Measurements from ENCODE around the gene GLT1D1.

GLT1D1 gene

DNA sequence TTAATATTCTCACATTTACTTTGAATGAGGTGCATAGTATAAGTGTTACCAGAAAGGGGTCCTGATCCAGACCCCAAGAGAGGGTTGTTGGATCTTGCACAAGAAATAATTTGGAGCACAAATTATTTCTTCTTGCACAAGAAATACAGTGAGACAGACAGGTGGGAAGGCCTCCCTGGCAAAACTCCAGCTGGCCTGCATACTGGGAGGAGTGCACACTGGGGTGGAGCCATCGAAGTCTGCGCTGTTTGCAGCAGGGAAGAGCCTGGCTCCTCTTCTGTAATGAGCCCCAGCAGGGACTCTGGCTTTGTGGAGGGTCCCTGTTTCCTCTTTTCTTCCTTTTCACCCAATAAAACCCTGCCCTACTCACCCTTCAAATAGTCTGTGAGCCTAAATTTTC is 141.6 kb downstream of the GLT1D1 start:
- TF ChIP-seq HDGF (IDR thresholded peaks at IDR 0.05; ENCODE audit: borderline replicate concordance) (no peak), ARNT (IDR thresholded peaks at IDR 0.05) (no peak), BHLHE40 (IDR thresholded peaks at IDR 0.05; ENCODE audit: borderline replicate concordance) (no peak), NFRKB (IDR thresholded peaks at IDR 0.05) (no peak), L3MBTL2 (conservative IDR thresholded peaks at IDR 0.05) (no peak), FOXA1 (IDR thresholded peaks at IDR 0.05) (no peak), FOXK2 (IDR thresholded peaks at IDR 0.05) (no peak), TARDBP (IDR thresholded peaks at IDR 0.05) (no peak), LEF1 (IDR thresholded peaks at IDR 0.05; ENCODE audit: borderline replicate concordance) (no peak), SUZ12 (IDR thresholded peaks at IDR 0.05) (no peak), ZNF384 (IDR thresholded peaks at IDR 0.05) (no peak), FOXM1 (IDR thresholded peaks at IDR 0.05; ENCODE audit: borderline replicate concordance) (no peak), CTBP1 (IDR thresholded peaks at IDR 0.05; ENCODE audit: borderline replicate concordance) (no peak), ELF4 (IDR thresholded peaks at IDR 0.05) (no peak), SP1 (IDR thresholded peaks at IDR 0.05) (no peak)
- TF ChIP-seq, protein P1, sequence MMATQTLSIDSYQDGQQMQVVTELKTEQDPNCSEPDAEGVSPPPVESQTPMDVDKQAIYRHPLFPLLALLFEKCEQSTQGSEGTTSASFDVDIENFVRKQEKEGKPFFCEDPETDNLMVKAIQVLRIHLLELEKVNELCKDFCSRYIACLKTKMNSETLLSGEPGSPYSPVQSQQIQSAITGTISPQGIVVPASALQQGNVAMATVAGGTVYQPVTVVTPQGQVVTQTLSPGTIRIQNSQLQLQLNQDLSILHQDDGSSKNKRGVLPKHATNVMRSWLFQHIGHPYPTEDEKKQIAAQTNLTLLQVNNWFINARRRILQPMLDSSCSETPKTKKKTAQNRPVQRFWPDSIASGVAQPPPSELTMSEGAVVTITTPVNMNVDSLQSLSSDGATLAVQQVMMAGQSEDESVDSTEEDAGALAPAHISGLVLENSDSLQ (IDR thresholded peaks at IDR 0.05), result no peak
- ChIA-PET POLR2A (no interaction called here), CTCF (no interaction called here)
- DNase-seq (ENCODE audit: extremely low spot score), result no peak

DNA sequence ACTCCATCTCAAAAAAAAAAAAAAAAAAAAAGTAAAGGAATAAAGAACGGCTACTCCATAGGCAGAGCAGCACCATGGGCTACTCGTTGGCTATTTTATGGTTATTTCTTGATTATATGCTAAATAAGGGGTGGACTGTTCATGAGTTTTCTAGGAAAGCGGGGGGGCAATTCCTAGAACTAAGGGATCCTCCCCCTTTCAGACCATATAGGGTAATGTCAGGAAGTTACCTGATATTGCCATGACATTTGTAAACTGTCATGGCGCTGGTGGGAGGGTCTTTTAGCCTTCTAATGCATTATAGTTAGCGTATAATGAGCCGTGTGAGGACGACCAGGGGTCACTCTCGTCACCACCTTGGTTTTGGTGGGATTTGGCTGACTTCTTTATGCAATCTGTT is 142.3 kb downstream of the GLT1D1 start:
- TF ChIP-seq FOXM1 (IDR thresholded peaks at IDR 0.05; ENCODE audit: borderline replicate concordance) (no peak), L3MBTL2 (conservative IDR thresholded peaks at IDR 0.05) (no peak), FOXA1 (IDR thresholded peaks at IDR 0.05) (no peak), HDGF (IDR thresholded peaks at IDR 0.05; ENCODE audit: borderline replicate concordance) (no peak), ELF4 (IDR thresholded peaks at IDR 0.05) (no peak), LEF1 (IDR thresholded peaks at IDR 0.05; ENCODE audit: borderline replicate concordance) (no peak), FOXK2 (IDR thresholded peaks at IDR 0.05) (no peak)
- TF ChIP-seq, protein P1 (IDR thresholded peaks at IDR 0.05), result no peak
- ChIA-PET POLR2A (no interaction called here), CTCF (no interaction called here)
- no peak for DNase-seq (ENCODE audit: extremely low spot score)

DNA sequence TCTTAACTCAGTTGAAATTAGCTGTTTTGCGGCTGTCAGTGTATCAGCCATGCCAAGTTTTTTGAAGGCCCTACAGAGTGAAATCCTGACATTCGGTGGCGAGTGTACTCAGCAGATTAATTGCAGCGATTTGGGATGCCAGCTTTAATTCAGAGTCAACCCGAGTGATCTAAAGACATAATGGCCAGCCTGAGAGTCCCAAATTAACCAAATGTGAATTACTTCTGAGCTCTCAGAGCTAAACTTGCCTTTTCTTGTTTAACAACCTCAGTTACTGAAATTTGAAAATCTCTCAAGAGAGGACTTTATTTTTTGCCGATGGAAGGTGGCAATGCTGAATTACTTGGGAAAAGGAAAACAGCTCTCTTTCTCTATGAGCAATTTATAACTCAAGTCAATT is 148.5 kb downstream of the GLT1D1 start:
- no peak for DNase-seq (ENCODE audit: extremely low spot score)
- no peak for TF ChIP-seq FOXM1 (IDR thresholded peaks at IDR 0.05; ENCODE audit: borderline replicate concordance)
- TF ChIP-seq CTBP1 (IDR thresholded peaks at IDR 0.05; ENCODE audit: borderline replicate concordance), result no peak
- no peak for TF ChIP-seq FOXA1 (IDR thresholded peaks at IDR 0.05)
- no peak for TF ChIP-seq ZNF384 (IDR thresholded peaks at IDR 0.05)
- no peak for TF ChIP-seq HDGF (IDR thresholded peaks at IDR 0.05; ENCODE audit: borderline replicate concordance)
- TF ChIP-seq NFRKB (IDR thresholded peaks at IDR 0.05), result no peak
- no peak for TF ChIP-seq TARDBP (IDR thresholded peaks at IDR 0.05)
- no peak for TF ChIP-seq LEF1 (IDR thresholded peaks at IDR 0.05; ENCODE audit: borderline replicate concordance)
- TF ChIP-seq ELF4 (IDR thresholded peaks at IDR 0.05), result no peak
- no peak for TF ChIP-seq FOXK2 (IDR thresholded peaks at IDR 0.05)
- no peak for TF ChIP-seq ARNT (IDR thresholded peaks at IDR 0.05)
- TF ChIP-seq, protein P1 (IDR thresholded peaks at IDR 0.05), result no peak
- no peak for TF ChIP-seq L3MBTL2 (conservative IDR thresholded peaks at IDR 0.05)
- CTCF ChIA-PET, result no interaction called here
- POLR2A ChIA-PET, result no interaction called here

DNA sequence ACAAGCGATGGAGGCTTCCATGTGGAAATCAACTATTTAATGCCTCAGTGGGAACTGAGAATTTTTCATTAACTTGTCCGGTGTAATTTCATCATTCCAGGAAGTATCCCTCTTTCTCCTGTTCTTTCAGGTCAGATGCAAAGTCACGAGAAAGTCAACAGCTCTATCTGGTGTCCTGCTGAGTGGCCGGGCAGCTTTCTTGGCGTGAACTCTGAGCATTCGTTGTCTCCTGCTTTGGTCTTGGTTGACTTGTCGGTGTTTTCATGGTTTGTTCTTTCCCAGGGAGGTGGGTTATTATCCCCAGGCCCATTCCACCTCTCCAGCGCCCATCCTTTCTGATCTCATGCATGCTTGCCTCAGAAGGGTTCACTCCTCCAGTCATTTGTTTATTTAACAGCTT is 149.1 kb downstream of the GLT1D1 start:
- no peak for TF ChIP-seq NFRKB (IDR thresholded peaks at IDR 0.05)
- TF ChIP-seq, protein P1 (IDR thresholded peaks at IDR 0.05), result no peak
- no peak for TF ChIP-seq FOXM1 (IDR thresholded peaks at IDR 0.05; ENCODE audit: borderline replicate concordance)
- no peak for TF ChIP-seq BHLHE40 (IDR thresholded peaks at IDR 0.05; ENCODE audit: borderline replicate concordance)
- no peak for TF ChIP-seq L3MBTL2 (conservative IDR thresholded peaks at IDR 0.05)
- TF ChIP-seq ELF4 (IDR thresholded peaks at IDR 0.05), result no peak
- TF ChIP-seq ZNF384 (IDR thresholded peaks at IDR 0.05), result no peak
- no peak for TF ChIP-seq SUZ12 (IDR thresholded peaks at IDR 0.05)
- no peak for TF ChIP-seq CTBP1 (IDR thresholded peaks at IDR 0.05; ENCODE audit: borderline replicate concordance)
- DNase-seq (ENCODE audit: extremely low spot score), result no peak
- ChIA-PET CTCF (no interaction called here), POLR2A (no interaction called here)

DNA sequence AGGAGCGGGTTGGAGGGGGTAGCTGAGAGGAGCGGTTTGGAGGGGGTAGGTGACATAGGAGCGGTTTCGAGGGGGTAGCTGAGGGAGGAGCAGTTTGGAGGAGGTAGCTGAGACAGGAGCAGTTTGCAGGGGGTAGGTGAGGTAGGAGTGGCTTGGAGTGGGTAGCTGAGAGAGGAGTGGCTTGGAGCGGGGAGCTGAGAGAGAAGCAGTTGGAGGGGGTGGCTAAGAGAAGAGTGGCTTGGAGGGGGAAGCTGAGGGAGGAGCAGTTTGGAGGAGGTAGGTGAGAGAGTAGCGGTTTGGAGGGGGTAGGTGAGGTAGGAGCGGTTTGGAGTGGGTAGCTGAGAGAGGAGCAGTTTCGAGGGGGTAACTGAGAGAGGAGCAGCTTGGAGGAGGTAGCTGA is 152.1 kb downstream of the GLT1D1 start:
- POLR2A ChIA-PET, result no interaction called here
- no peak for DNase-seq (ENCODE audit: extremely low spot score)
- CTCF ChIA-PET, result no interaction called here
- TF ChIP-seq L3MBTL2 (conservative IDR thresholded peaks at IDR 0.05) (no peak), SUZ12 (IDR thresholded peaks at IDR 0.05) (no peak), ELF4 (IDR thresholded peaks at IDR 0.05) (no peak)

DNA sequence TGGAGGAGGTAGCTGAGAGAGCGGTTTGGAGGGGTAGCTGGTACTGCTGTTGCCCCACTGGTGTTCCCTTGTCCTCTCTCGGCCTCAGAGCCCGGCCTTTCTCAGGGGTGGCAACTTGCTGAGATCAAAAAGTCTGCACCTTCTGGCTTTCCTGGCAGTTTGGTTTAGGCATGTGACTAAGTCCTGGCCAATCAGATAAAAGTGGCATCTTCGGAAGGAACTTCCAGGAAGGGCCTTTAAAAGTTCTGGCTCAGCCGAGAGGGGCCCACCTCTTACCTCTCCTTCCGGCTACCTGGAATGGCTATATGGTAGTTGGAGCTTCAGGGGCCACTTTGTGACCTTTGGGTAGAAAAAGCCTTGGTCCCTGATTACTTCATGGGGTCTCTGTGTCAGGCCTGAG is 152.6 kb downstream of the GLT1D1 start:
- ChIA-PET CTCF (no interaction called here), POLR2A (no interaction called here)
- DNase-seq (ENCODE audit: extremely low spot score), result no peak
- TF ChIP-seq FOXK2 (IDR thresholded peaks at IDR 0.05), result no peak
